HCT116 (cell line): ENCODE results near the gene CDH13. TPM values are rescaled to one million over a fixed set of nuclear protein-coding genes. Genes with fewer than 3 reads are reported as not detected.

Source experiments
- ATAC-seq: fragments of 200-7000 bp; cut with Tn5 transposase; 2 replicates; pipeline ENCODE4 v1.9.1; 2020; ENCODE audit warnings: mild to moderate bottlenecking, moderate library complexity
- BruUV-seq: library from RNA; stranded (reverse); fragments of 400-500 nt; replicated peaks from 2 replicates; lab custom pipeline; 2021; lab: Mats Ljungman, UMichigan
- CTCF ChIA-PET: fragments of 300-600 bp; sonication (Branson Sonifier 250); formaldehyde crosslinking; loops from one replicate; lab custom pipeline; 2021; ENCODE audit warnings: antibody characterized with exemption; lab: Charles Lee
- POLR2A ChIA-PET: fragments of 300-600, 350-600 bp; sonication (Branson Sonifier 250); formaldehyde crosslinking; loops from one replicate; lab custom pipeline; 2021; ENCODE audit warnings: antibody characterized with exemption; lab: Charles Lee
- RAD21 ChIA-PET, 2 experiments: fragments of 300-600 bp; sonication (Branson Sonifier 250); formaldehyde crosslinking; loops; one replicate each; lab custom pipeline; 2023; ENCODE audit warnings: low total read pairs in 2 of 2; ENCODE audit not compliant: uncharacterized antibody in 2 of 2, unreplicated experiment in 2 of 2, low non-redundant PET in 1 of 2; lab: Charles Lee
- DNase-seq: peaks from one replicate; pipeline ENCODE4 v3.0.0-alpha.2; 2010; ENCODE audit warnings: low read depth, low spot score
- H2AFZ ChIP-seq: fragments of 200-600 bp; shearing (Covaris generic), sonication (generic); 2 replicates; pipeline ENCODE4 v1.6.1; 2017; ENCODE audit warnings: low read depth, mixed run types, mixed read lengths, antibody characterized with exemption, low read length; ENCODE audit not compliant: poor library complexity, severe bottlenecking
- H3K27ac ChIP-seq: 2 replicates; pipeline ENCODE4 v1.5.1; 2012; ENCODE audit warnings: low read depth, low read length
- H3K27me3 ChIP-seq: fragments of 200-600 bp; sonication (generic); 2 replicates; pipeline ENCODE4 v1.6.1; 2016; ENCODE audit warnings: mixed run types, low read length, mixed read lengths; ENCODE audit not compliant: insufficient read depth
- H3K36me3 ChIP-seq, 2 experiments: fragments of 200-500 bp in 1 of 2; fragments of 200-600 bp in 1 of 2; sonication (Bioruptor generic) in 1 of 2; sonication (generic) in 1 of 2; 2 replicates each; pipeline versions ENCODE4 v1.5.1 to v1.6.1; 2014 to 2016; ENCODE audit warnings: low read length in 2 of 2, inconsistent platforms in 1 of 2, mixed read lengths in 1 of 2, mixed run types in 1 of 2; ENCODE audit not compliant: insufficient read depth in 2 of 2, control insufficient read depth in 1 of 2
- H3K4me1 ChIP-seq, 2 experiments: fragments of 200-600 bp in 1 of 2; sonication (generic) in 1 of 2; 2 replicates each; pipeline versions ENCODE4 v1.5.1 to v1.6.1; 2012 to 2017; ENCODE audit warnings: low read length in 2 of 2, inconsistent platforms in 1 of 2, mild to moderate bottlenecking in 1 of 2, mixed read lengths in 1 of 2, mixed run types in 1 of 2, moderate library complexity in 1 of 2; ENCODE audit not compliant: insufficient read depth in 2 of 2, control insufficient read depth in 1 of 2
- H3K4me2 ChIP-seq: fragments of 200-600 bp; sonication (generic); 2 replicates; pipeline ENCODE4 v1.6.1; 2017; ENCODE audit warnings: mixed run types, low read length, mixed read lengths
- H3K4me3 ChIP-seq, 2 experiments: fragments of 200-600 bp in 1 of 2; sonication (generic) in 1 of 2; replicated peaks in 1 of 2; 2 replicates each; pipeline ENCODE4 v1.5.1; 2011 to 2016; ENCODE audit warnings: low read length in 2 of 2, control low read depth in 1 of 2, low read depth in 1 of 2, mild to moderate bottlenecking in 1 of 2, mixed read lengths in 1 of 2, mixed run types in 1 of 2
- H3K79me2 ChIP-seq: fragments of 200-600 bp; sonication (generic); 2 replicates; pipeline ENCODE4 v1.6.1; 2017; ENCODE audit warnings: mild to moderate bottlenecking, mixed run types, low read length, moderate library complexity, mixed read lengths; ENCODE audit not compliant: insufficient read depth
- H3K9ac ChIP-seq: fragments of 200-600 bp; sonication (generic); 2 replicates; pipeline ENCODE4 v1.6.1; 2016; ENCODE audit warnings: low read length, mixed read lengths
- H3K9me2 ChIP-seq: fragments of 200-600 bp; sonication (generic), shearing (Covaris generic); 2 replicates; pipeline ENCODE4 v1.6.1; 2017; ENCODE audit warnings: mixed run types, mild to moderate bottlenecking, moderate library complexity; ENCODE audit not compliant: insufficient read depth
- H3K9me3 ChIP-seq, 2 experiments: fragments of 200-500 bp in 1 of 2; fragments of 200-600 bp in 1 of 2; sonication (Bioruptor generic) in 1 of 2; sonication (generic) in 1 of 2; 2 replicates each; pipeline ENCODE4 v1.6.1; 2014 to 2017; ENCODE audit warnings: low read length in 2 of 2, mixed read lengths in 2 of 2, inconsistent platforms in 1 of 2, low read depth in 1 of 2, mild to moderate bottlenecking in 1 of 2, mixed run types in 1 of 2, moderate library complexity in 1 of 2; ENCODE audit not compliant: control insufficient read depth in 1 of 2, insufficient read depth in 1 of 2
- H4K20me1 ChIP-seq: fragments of 200-600 bp; sonication (generic), shearing (Covaris generic); 2 replicates; pipeline ENCODE4 v1.6.1; 2017; ENCODE audit warnings: mixed run types, mild to moderate bottlenecking, moderate library complexity; ENCODE audit not compliant: insufficient read depth
- CBX3 ChIP-seq: IDR thresholded peaks from 2 replicates; pipeline ENCODE4 v1.6.1; 2012; ENCODE audit warnings: low read depth
- CEBPB ChIP-seq: IDR thresholded peaks from 2 replicates; pipeline ENCODE4 v1.6.1; 2012; ENCODE audit warnings: low read depth
- CTCF ChIP-seq, 3 experiments: fragments of 200-600 bp in 1 of 3; sonication (generic) in 1 of 3; IDR thresholded peaks in 2 of 3; conservative IDR thresholded peaks in 1 of 3; 2 replicates each; pipeline ENCODE4 v1.5.1; 2012 to 2017; ENCODE audit warnings: low read depth in 2 of 3, low read length in 2 of 3, antibody characterized with exemption in 1 of 3, borderline replicate concordance in 1 of 3, control low read depth in 1 of 3, mild to moderate bottlenecking in 1 of 3, mixed read lengths in 1 of 3, mixed run types in 1 of 3, moderate library complexity in 1 of 3; ENCODE audit not compliant: insufficient read depth in 1 of 3
- EGR1 ChIP-seq: IDR thresholded peaks from 2 replicates; pipeline ENCODE4 v1.6.1; 2012; ENCODE audit warnings: low read depth
- ELF1 ChIP-seq: IDR thresholded peaks from 2 replicates; pipeline ENCODE4 v1.6.1; 2012; ENCODE audit warnings: low read depth, borderline replicate concordance
- EZH2phosphoT487 ChIP-seq: fragments of 200-600 bp; IDR thresholded peaks from 2 replicates; pipeline ENCODE4 v1.6.1; 2018; ENCODE audit warnings: antibody characterized with exemption, borderline replicate concordance
- FOSL1 ChIP-seq: IDR thresholded peaks from 2 replicates; pipeline ENCODE4 v1.6.1; 2012; ENCODE audit warnings: low read depth
- JUND ChIP-seq: IDR thresholded peaks from 2 replicates; pipeline ENCODE4 v1.6.1; 2012
- MAX ChIP-seq: IDR thresholded peaks from 2 replicates; pipeline ENCODE4 v1.6.1; 2012
- POLR2A ChIP-seq: IDR thresholded peaks from 2 replicates; pipeline ENCODE4 v1.7.0; 2011; ENCODE audit warnings: borderline replicate concordance; ENCODE audit not compliant: insufficient read depth, insufficient read length; ENCODE audit errors: extremely low read depth
- POLR2AphosphoS5 ChIP-seq: IDR thresholded peaks from 2 replicates; pipeline ENCODE4 v1.6.1; 2011; ENCODE audit warnings: mild to moderate bottlenecking, low read depth, low read length, moderate library complexity
- SIN3A ChIP-seq: IDR thresholded peaks from 2 replicates; pipeline ENCODE4 v1.6.1; 2012; ENCODE audit warnings: low read depth
- SRF ChIP-seq: IDR thresholded peaks from 2 replicates; pipeline ENCODE4 v1.6.1; 2012; ENCODE audit warnings: low read depth
- YY1 ChIP-seq: IDR thresholded peaks from 2 replicates; pipeline ENCODE4 v1.6.1; 2011; ENCODE audit warnings: low read length, low read depth, moderate library complexity, mild to moderate bottlenecking; ENCODE audit not compliant: insufficient replicate concordance; ENCODE audit errors: extremely low read depth
- ZFX ChIP-seq: fragments of 450-650 bp; IDR thresholded peaks from 2 replicates; pipeline ENCODE4 v1.6.1; 2017
- ZNF274 ChIP-seq: fragments of 200-500 bp; sonication (Bioruptor generic); IDR thresholded peaks from 2 replicates; pipeline ENCODE4 v1.6.1; 2014; ENCODE audit warnings: mild to moderate bottlenecking, low read depth, low read length, inconsistent platforms
- intact Hi-C: fragments of 100-400 bp; cut with micrococcal nuclease; formaldehyde crosslinking; loops from 2 replicates; pipeline ENCODE4 v1.10.0; 2022
- total RNA-seq: library from RNA; stranded (reverse); gene quantifications from one replicate; pipeline ENCODE4 v1.2.1, GENCODE V29; 2021; ENCODE audit not compliant: unreplicated experiment

The CDH13 gene
- total RNA-seq, 1 experiment from 2014 or later = not detected

DNA sequence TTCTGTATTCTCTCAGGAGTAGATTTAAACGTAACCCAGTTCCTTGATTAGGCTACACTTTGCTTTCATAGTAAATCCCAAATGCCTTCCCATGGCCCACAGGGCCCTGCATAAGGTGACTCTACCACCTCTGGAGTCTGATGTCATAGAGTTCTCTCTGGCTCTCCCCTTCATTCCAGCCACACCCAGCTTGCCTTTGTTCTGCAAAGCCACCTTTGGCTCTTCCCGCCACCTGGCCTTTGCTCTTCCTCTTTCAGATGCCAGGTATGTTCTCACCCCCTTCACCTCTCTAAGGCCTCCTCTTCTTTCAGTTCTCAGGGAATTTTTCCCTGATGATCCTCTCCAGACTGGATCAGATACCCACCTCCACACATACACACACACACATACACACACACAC lies 1039.7 kb downstream of the CDH13 start (continued):
- TF ChIP-seq ZNF274 = no peak

DNA sequence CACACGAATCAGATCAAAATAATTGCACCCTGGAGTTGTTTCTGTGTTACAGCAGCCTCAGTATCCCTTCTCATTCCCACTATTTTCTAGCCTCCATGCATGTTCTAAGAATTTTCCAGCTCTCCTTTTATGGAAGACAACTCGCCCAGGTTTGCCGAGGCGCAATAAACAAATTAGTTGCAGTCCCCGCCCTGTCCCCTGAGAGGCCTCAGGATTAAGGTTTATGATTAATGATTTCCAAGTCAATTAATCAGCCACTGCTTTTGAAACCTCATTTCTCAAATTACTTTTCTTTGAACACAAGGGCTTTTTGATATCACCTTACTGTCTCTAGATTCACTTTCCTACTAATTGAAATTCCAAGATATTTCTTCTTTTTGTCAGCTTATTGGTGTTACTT lies 1042.7 kb downstream of the CDH13 start:
- 0 out of 2 replicates have a peak, but pooled peaks cover 8% of the 10 kb centered on the region for H3K27me3 ChIP-seq
- no peaks in the 10 kb centered on the region for H3K79me2 ChIP-seq
- CTCF ChIA-PET = no interaction called here
- no peaks in the 10 kb centered on the region for H3K9me2 ChIP-seq
- RAD21 ChIA-PET = no interaction called here
- no peaks in the 10 kb centered on the region for H3K4me1 ChIP-seq
- DNase-seq (no peak), ATAC-seq (no peak)
- TF ChIP-seq ELF1 = no peak
- no peak for TF ChIP-seq CBX3
- no peak for TF ChIP-seq MAX
- no peak for TF ChIP-seq JUND
- no peak for TF ChIP-seq CTCF (IDR thresholded peaks at IDR 0.05 in 2 of 3, conservative IDR thresholded peaks at IDR 0.05 in 1 of 3; ENCODE audit: borderline replicate concordance in 1 of 3, insufficient read depth in 1 of 3, low read depth in 2 of 3, low read length in 2 of 3)
- TF ChIP-seq ZFX = no peak
- no peak for TF ChIP-seq EGR1
- no peak for TF ChIP-seq POLR2A
- TF ChIP-seq EZH2phosphoT487 = no peak
- TF ChIP-seq SRF = no peak
- TF ChIP-seq YY1 = no peak
- no peak for TF ChIP-seq POLR2AphosphoS5
- no peak for TF ChIP-seq CEBPB
- TF ChIP-seq SIN3A = no peak
- no peak for TF ChIP-seq FOSL1
- no peak for TF ChIP-seq ZNF274
- no peak overlapping the region for H3K4me3 ChIP-seq
- H3K36me3 ChIP-seq = no peaks in the 10 kb centered on the region
- no peaks in the 10 kb centered on the region for H4K20me1 ChIP-seq
- no peak overlapping the region for H3K27ac ChIP-seq
- intact Hi-C loops = no loop called here
- H3K9ac ChIP-seq = no peak overlapping the region
- no peak overlapping the region for H2AFZ ChIP-seq
- POLR2A ChIA-PET = no interaction called here
- no peak overlapping the region for H3K4me2 ChIP-seq
- no peaks in the 10 kb centered on the region for H3K9me3 ChIP-seq
- BruUV-seq = no TSS peak
